ENCODE measurements around the gene JAM3. TPM values are rescaled to one million over a fixed set of nuclear protein-coding genes. Genes with fewer than 3 reads are reported as not detected.
"Not testable (repeated sequence)": the region's sequence is repeated elsewhere in the genome, so short reads cannot be mapped to it uniquely, and the experiment has no call there.

Gene JAM3
- total RNA-seq, 2 experiments from 2014 or later, result 8.0 to 9.6 TPM

- Mint-ChIP-seq H3K4me3 (no peak overlapping the region), H3K27ac (no peak overlapping the region), H3K9me3 (ENCODE audit: insufficient read depth) (peaks cover 11% of the 10 kb centered on the region), H3K27me3 (ENCODE audit: low read depth) (no peaks in the 10 kb centered on the region), H3K36me3 (ENCODE audit: low read depth) (peaks cover 12% of the 10 kb centered on the region), H3K4me1 (ENCODE audit: low read depth) (no peaks in the 10 kb centered on the region)
- ChIA-PET CTCF (interaction anchor here (1.0 to 1.6 kb wide), 3 partner anchors 8 to 33 kb away, joined by 5 to 6 read pairs (median 5); no protein-coding TSS in a partner anchor), POLR2A (no interaction called here)
- ATAC-seq (no peak), DNase-seq (no peak)
Observed at GRCh38 chr11:134082990-134083389, 14.1 kb downstream of the JAM3 start.

GRCh38 chr11:134086376-134086775 lies 17.5 kb downstream of the JAM3 start:
- H3K27me3 Mint-ChIP-seq (ENCODE audit: low read depth), result no peaks in the 10 kb centered on the region
- ChIA-PET POLR2A (interaction anchor here (0.6 to 0.7 kb wide), 2 partner anchors 23 to 186 kb away, joined by 5 to 7 read pairs; no protein-coding TSS in a partner anchor), CTCF (interaction anchor here (2.6 kb wide), 1 partner anchor 12 kb away, joined by 8 read pairs; no protein-coding TSS in a partner anchor)
- peaks cover 6% of the 10 kb centered on the region for H3K36me3 Mint-ChIP-seq (ENCODE audit: low read depth)
- H3K27ac Mint-ChIP-seq, result no peak overlapping the region
- no peak overlapping the region for H3K4me3 Mint-ChIP-seq
- ATAC-seq (no peak), DNase-seq (no peak)
- no peaks in the 10 kb centered on the region for H3K4me1 Mint-ChIP-seq (ENCODE audit: low read depth)
- H3K9me3 Mint-ChIP-seq (ENCODE audit: insufficient read depth), result peaks cover 4% of the 10 kb centered on the region

GRCh38 chr11:134092006-134092405 lies 23.1 kb downstream of the JAM3 start:
- H3K27me3 Mint-ChIP-seq (ENCODE audit: low read depth); ATAC-seq; H3K9me3 Mint-ChIP-seq (ENCODE audit: insufficient read depth); H3K4me3 Mint-ChIP-seq; POLR2A ChIA-PET; H3K27ac Mint-ChIP-seq; H3K4me1 Mint-ChIP-seq (ENCODE audit: low read depth); H3K36me3 Mint-ChIP-seq (ENCODE audit: low read depth); DNase-seq: not testable (repeated sequence)
- CTCF ChIA-PET, result interaction anchor here (2.7 kb wide), 1 partner anchor 41 kb away, joined by 7 read pairs; no protein-coding TSS in a partner anchor

GRCh38 chr11:134097166-134097565 lies 28.3 kb downstream of the JAM3 start:
- Mint-ChIP-seq H3K27me3 (ENCODE audit: low read depth) (no peaks in the 10 kb centered on the region), H3K36me3 (ENCODE audit: low read depth) (no peaks in the 10 kb centered on the region), H3K4me1 (ENCODE audit: low read depth) (peaks cover 3% of the 10 kb centered on the region), H3K9me3 (ENCODE audit: insufficient read depth) (no peaks in the 10 kb centered on the region), H3K27ac (no peak overlapping the region), H3K4me3 (no peak overlapping the region)
- ChIA-PET CTCF (interaction anchor here (1.4 to 2.3 kb wide), 4 partner anchors 10 to 46 kb away, joined by 3 to 62 read pairs (median 6); no protein-coding TSS in a partner anchor), POLR2A (no interaction called here)
- DNase-seq, result no peak
- ATAC-seq, result no peak

- POLR2A ChIA-PET, result no interaction called here
Observed at GRCh38 chr11:134098566-134099184, 29.8 kb downstream of the JAM3 start.

GRCh38 chr11:134100171-134100570 lies 31.3 kb downstream of the JAM3 start:
- ChIA-PET CTCF (interaction anchor here (0.8 to 2.4 kb wide), 2 partner anchors 10 to 50 kb away, joined by 3 to 13 read pairs; no protein-coding TSS in a partner anchor), POLR2A (no interaction called here)
- H3K27ac Mint-ChIP-seq, result no peak overlapping the region
- H3K36me3 Mint-ChIP-seq (ENCODE audit: low read depth), result no peaks in the 10 kb centered on the region
- no peak overlapping the region for H3K4me3 Mint-ChIP-seq
- peaks cover 3% of the 10 kb centered on the region for H3K4me1 Mint-ChIP-seq (ENCODE audit: low read depth)
- peaks cover 6% of the 10 kb centered on the region for H3K27me3 Mint-ChIP-seq (ENCODE audit: low read depth)
- H3K9me3 Mint-ChIP-seq (ENCODE audit: insufficient read depth), result no peaks in the 10 kb centered on the region
- ATAC-seq (no peak), DNase-seq (no peak)

More at GRCh38 chr11:134098566-134099184, 29.8 kb downstream of the JAM3 start:
- H3K27ac Mint-ChIP-seq, result no peak overlapping the region
- peaks cover 3% of the 10 kb centered on the region for H3K4me1 Mint-ChIP-seq (ENCODE audit: low read depth)
- peaks cover 3% of the 10 kb centered on the region for H3K27me3 Mint-ChIP-seq (ENCODE audit: low read depth)
- no peaks in the 10 kb centered on the region for H3K9me3 Mint-ChIP-seq (ENCODE audit: insufficient read depth)
- CTCF ChIA-PET, result interaction anchor here (0.6 to 2.3 kb wide), 19 partner anchors 11 to 171 kb away, joined by 3 to 62 read pairs (median 5); no protein-coding TSS in a partner anchor
- DNase-seq, result no peak
- H3K4me3 Mint-ChIP-seq, result no peak overlapping the region
- peak; percentile 76 for ATAC-seq
- H3K36me3 Mint-ChIP-seq (ENCODE audit: low read depth), result no peaks in the 10 kb centered on the region

- Mint-ChIP-seq H3K4me1 (ENCODE audit: low read depth) (peaks cover 3% of the 10 kb centered on the region), H3K27me3 (ENCODE audit: low read depth) (peaks cover 8% of the 10 kb centered on the region), H3K36me3 (ENCODE audit: low read depth) (no peaks in the 10 kb centered on the region), H3K9me3 (ENCODE audit: insufficient read depth) (no peaks in the 10 kb centered on the region), H3K4me3 (no peak overlapping the region), H3K27ac (no peak overlapping the region)
- no peak for DNase-seq
- no peak for ATAC-seq
- ChIA-PET CTCF (interaction anchor here (2.4 kb wide), 1 partner anchor 51 kb away, joined by 13 read pairs; no protein-coding TSS in a partner anchor), POLR2A (no interaction called here)
Observed at GRCh38 chr11:134101282-134101681, 32.4 kb downstream of the JAM3 start.

- DNase-seq (no peak), ATAC-seq (no peak)
- Mint-ChIP-seq H3K4me3 (no peak overlapping the region), H3K36me3 (ENCODE audit: low read depth) (peaks cover 5% of the 10 kb centered on the region), H3K9me3 (ENCODE audit: insufficient read depth) (peaks cover 12% of the 10 kb centered on the region), H3K27ac (no peak overlapping the region), H3K27me3 (ENCODE audit: low read depth) (peaks cover 6% of the 10 kb centered on the region), H3K4me1 (ENCODE audit: low read depth) (no peaks in the 10 kb centered on the region)
- CTCF ChIA-PET, result interaction anchor here (1.6 kb wide), 1 partner anchor 60 kb away, joined by 4 read pairs; no protein-coding TSS in a partner anchor
- POLR2A ChIA-PET, result no interaction called here
Observed at GRCh38 chr11:134110252-134110815, 41.5 kb downstream of the JAM3 start.

- H3K27me3 Mint-ChIP-seq (ENCODE audit: low read depth); H3K9me3 Mint-ChIP-seq (ENCODE audit: insufficient read depth); POLR2A ChIA-PET; H3K36me3 Mint-ChIP-seq (ENCODE audit: low read depth); H3K4me1 Mint-ChIP-seq (ENCODE audit: low read depth); H3K4me3 Mint-ChIP-seq; ATAC-seq; DNase-seq; H3K27ac Mint-ChIP-seq: not testable (repeated sequence)
- CTCF ChIA-PET, result interaction anchor here (1.1 to 1.9 kb wide), 2 partner anchors 63 to 270 kb away, joined by 3 to 6 read pairs; no protein-coding TSS in a partner anchor
Observed at GRCh38 chr11:134113787-134114186, 44.9 kb downstream of the JAM3 start.

GRCh38 chr11:134116210-134116609 lies 47.3 kb downstream of the JAM3 start:
- Mint-ChIP-seq H3K36me3 (ENCODE audit: low read depth) (no peaks in the 10 kb centered on the region), H3K27ac (no peak overlapping the region), H3K9me3 (ENCODE audit: insufficient read depth) (no peaks in the 10 kb centered on the region), H3K27me3 (ENCODE audit: low read depth) (peaks cover 4% of the 10 kb centered on the region), H3K4me3 (no peak overlapping the region), H3K4me1 (ENCODE audit: low read depth) (peaks cover 7% of the 10 kb centered on the region)
- ATAC-seq (no peak), DNase-seq (no peak)
- ChIA-PET POLR2A (no interaction called here), CTCF (no interaction called here)

GRCh38 chr11:134118006-134118405 lies 49.1 kb downstream of the JAM3 start:
- H3K4me3 Mint-ChIP-seq, result no peak overlapping the region
- ATAC-seq, result no peak
- H3K9me3 Mint-ChIP-seq (ENCODE audit: insufficient read depth), result no peaks in the 10 kb centered on the region
- H3K36me3 Mint-ChIP-seq (ENCODE audit: low read depth), result no peaks in the 10 kb centered on the region
- no peak for DNase-seq
- H3K4me1 Mint-ChIP-seq (ENCODE audit: low read depth), result peaks cover 7% of the 10 kb centered on the region
- peaks cover 4% of the 10 kb centered on the region for H3K27me3 Mint-ChIP-seq (ENCODE audit: low read depth)
- ChIA-PET POLR2A (no interaction called here), CTCF (no interaction called here)
- no peak overlapping the region for H3K27ac Mint-ChIP-seq

- Mint-ChIP-seq H3K36me3 (ENCODE audit: low read depth) (peaks cover 1% of the 10 kb centered on the region), H3K4me3 (no peak overlapping the region), H3K27ac (no peak overlapping the region), H3K27me3 (ENCODE audit: low read depth) (peaks cover 13% of the 10 kb centered on the region), H3K9me3 (ENCODE audit: insufficient read depth) (no peaks in the 10 kb centered on the region), H3K4me1 (ENCODE audit: low read depth) (peaks cover 7% of the 10 kb centered on the region)
- DNase-seq (no peak), ATAC-seq (no peak)
- ChIA-PET POLR2A (no interaction called here), CTCF (no interaction called here)
Observed at GRCh38 chr11:134119094-134119493, 50.2 kb downstream of the JAM3 start.

All from activated CD8-positive, alpha-beta T cell treated with anti-CD3 and anti-CD28 coated beads, Interleukin-2, amount 10 ng/mL, durations not matched to agents 7 days and 5 days (primary cell).